Measurements from ENCODE around the gene CRB2. TPM values are rescaled to one million over a fixed set of nuclear protein-coding genes. Genes with fewer than 3 reads are reported as not detected.
A peak's percentile ranks its signal among the peaks of the same experiment; 100 is the strongest.

The CRB2 gene
- total and polyA plus RNA-seq, 2 of the 4 experiments (the other 2 are of a cell fraction) = not detected

DNA sequence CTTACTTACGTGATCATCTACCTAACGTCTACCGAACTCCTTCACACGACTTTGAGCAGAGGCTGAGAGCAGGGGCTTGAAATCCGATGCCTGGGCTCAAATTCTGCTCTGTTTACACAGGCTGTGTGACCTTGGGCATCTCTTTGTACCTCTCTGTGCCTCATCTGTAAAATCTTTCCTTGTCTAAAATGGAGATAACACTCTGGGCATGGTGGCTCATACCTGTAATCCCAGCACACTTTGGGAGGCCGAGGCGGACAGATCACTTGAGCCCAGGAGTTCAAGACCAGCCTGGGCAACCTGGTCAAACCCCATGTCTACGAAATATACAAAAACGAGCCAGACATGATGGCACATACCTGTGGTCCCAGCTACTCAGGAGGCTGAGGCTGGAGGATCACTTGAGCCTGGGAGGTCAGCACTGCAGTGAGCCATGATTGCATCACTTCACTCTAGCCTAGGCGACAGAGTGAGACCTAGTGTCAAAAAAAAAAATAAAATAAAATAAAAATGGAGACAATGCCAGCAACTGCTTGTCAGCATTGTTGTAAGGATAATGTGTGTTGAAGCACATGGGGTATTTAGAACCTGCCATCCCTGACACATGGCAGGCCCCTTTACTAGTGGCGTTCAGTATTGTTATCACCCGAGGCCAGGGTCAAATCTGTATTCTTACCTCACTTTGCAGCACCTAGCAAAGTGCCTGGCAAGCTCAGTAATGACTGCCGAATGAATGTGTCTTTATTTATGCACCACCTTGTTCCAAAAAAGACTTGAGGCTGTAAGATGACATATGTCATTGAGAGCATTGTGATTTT lies 32.6 kb upstream of the CRB2 start:
- no peaks in the 10 kb centered on the region; the same call in 1 of the 2 replicates for H3K4me1 ChIP-seq (ENCODE audit: control insufficient read depth, insufficient read depth, low read length)
- H3K79me1 ChIP-seq (ENCODE audit: low read depth in 1 of 2, low read length in 2 of 2) = no peaks in the 10 kb centered on the region
- H3K27ac ChIP-seq (ENCODE audit: insufficient read depth, low read length) = no peak overlapping the region
- H2BK20ac ChIP-seq (ENCODE audit: low read depth, low read length) = no peak overlapping the region
- no peak overlapping the region for H2BK5ac ChIP-seq (ENCODE audit: low read depth, low read length, poor library complexity, severe bottlenecking)
- H3K14ac ChIP-seq (replicated peaks; ENCODE audit: low read depth, low read length) = no peak overlapping the region
- TF ChIP-seq CEBPB (IDR thresholded peaks at IDR 0.05; ENCODE audit: low read depth, low read length) = 0 out of 2 replicates have a peak, but pooled peaks have one; percentile 8
- no peak for TF ChIP-seq POLR2A (IDR thresholded peaks at IDR 0.05; ENCODE audit: low read depth, low read length)
- H4K8ac ChIP-seq (ENCODE audit: low read depth in 2 of 2, low read length in 2 of 2) = no peak overlapping the region
- no peak overlapping the region for H3K9ac ChIP-seq (ENCODE audit: low read depth, low read length)
- no peak overlapping the region for H2AK5ac ChIP-seq (ENCODE audit: low read depth, low read length)
- no peak overlapping the region for H3K4ac ChIP-seq (ENCODE audit: low read depth, low read length)
- no peak overlapping the region for H3K4me3 ChIP-seq (ENCODE audit: insufficient read depth, low read depth, low read length)
- ChIA-PET POLR2A (ENCODE audit: unreplicated experiment) (no interaction called here), CTCF (interaction anchor here (0.6 kb wide), 1 partner anchor 200 kb away, joined by 5 read pairs; no protein-coding TSS in a partner anchor)
- no peak for ATAC-seq (ENCODE audit: low read depth)
- dilution Hi-C loops (cut with HindIII; ENCODE audit: low sequenced_read_pairs, unreplicated experiment) = no loop called here
- intact Hi-C loops (cut with micrococcal nuclease) = no loop called here
- H2AFZ ChIP-seq (replicated peaks; ENCODE audit: low read length, poor library complexity) = peak overlapping the region; percentile 2
- no peak overlapping the region for H2BK120ac ChIP-seq (ENCODE audit: low read depth, low read length)
- in situ Hi-C loops (cut with MboI; ENCODE audit: low sequenced_read_pairs) = no loop called here
- DNase-seq = no peak
- peaks cover 34% of the 10 kb centered on the region; the same call in 1 of the 2 replicates for H3K27me3 ChIP-seq (ENCODE audit: control insufficient read depth, insufficient read depth, low read length)
- H3K23ac ChIP-seq (ENCODE audit: low read depth, low read length) = no peak overlapping the region
- no peak overlapping the region for H2AK9ac ChIP-seq (replicated peaks; ENCODE audit: low read depth, low read length, poor library complexity)
- H3K18ac ChIP-seq (ENCODE audit: low read depth, low read length) = no peak overlapping the region
- no peak overlapping the region for H4K5ac ChIP-seq (ENCODE audit: low read depth, low read length)
- WGBS, 2 experiments (ENCODE audit: extremely low coverage in 2 of 2, insufficient read length in 1 of 2) = 50% methylated on average over 7 of the region's 13 CpGs; no CpG with 5 or more reads in 1 of the 2 experiments
- no peak overlapping the region for H3K4me2 ChIP-seq (ENCODE audit: low read depth, low read length)
- no peak overlapping the region for H4K91ac ChIP-seq (ENCODE audit: insufficient read depth, low read depth, low read length)
- no peaks in the 10 kb centered on the region for H3K9me1 ChIP-seq (ENCODE audit: insufficient read depth, low read length)
- no peaks in the 10 kb centered on the region for H4K20me1 ChIP-seq (ENCODE audit: insufficient read depth, low read length)
- no peak overlapping the region for H3K56ac ChIP-seq (ENCODE audit: extremely low read depth, insufficient read depth, low read length)
- H2BK15ac ChIP-seq (ENCODE audit: low read depth, low read length) = no peak overlapping the region
- BruUV-seq (replicated peaks) = no TSS peak
- H3K9me3 ChIP-seq (ENCODE audit: control insufficient read depth, insufficient read depth, low read length) = peaks cover 4% of the 10 kb centered on the region; the same call in 1 of the 2 replicates
- no peaks in the 10 kb centered on the region for H3K36me3 ChIP-seq (ENCODE audit: control insufficient read depth, insufficient read depth, low read length)

Data from IMR-90 (cell line).